OCI-LY3 (cell line): ENCODE data around the gene PPP1R37.

Experiments
- CTCF ChIP-seq: fragments of 200-600, 300-600 bp; sonication (generic); IDR thresholded peaks from 2 replicates; pipeline ENCODE4 v1.5.1; 2014; ENCODE audit warnings: antibody characterized with exemption, low read length, low read depth
- EZH2phosphoT487 ChIP-seq: fragments of 200-600 bp; shearing (Covaris generic); IDR thresholded peaks from 2 replicates; pipeline ENCODE4 v1.6.1; 2018; ENCODE audit warnings: antibody characterized with exemption, mixed run types, low read depth

- TF ChIP-seq CTCF (no peak), EZH2phosphoT487 (no peak)
Measured at GRCh38 chr19:45146251-45146650, 53.3 kb downstream of the PPP1R37 start.
